H9 (cell line): Measurements from ENCODE around the gene LPCAT3. TPM values are rescaled to one million over a fixed set of nuclear protein-coding genes. Genes with fewer than 3 reads are reported as not detected.

Experiments
- DNase-seq: peaks from one replicate; pipeline ENCODE4 v3.0.0-alpha.2; 2017
- H2AFZ ChIP-seq: one replicate; pipeline ENCODE4 v1.6.1; 2013; ENCODE audit warnings: mild to moderate bottlenecking, low read length, control low read depth, moderate library complexity
- H2AK5ac ChIP-seq: 2 replicates; pipeline ENCODE4 v1.6.1; 2013; ENCODE audit warnings: low read length, control low read depth, mixed read lengths; ENCODE audit not compliant: insufficient read length
- H2BK120ac ChIP-seq: one replicate; pipeline ENCODE4 v1.6.1; 2013; ENCODE audit warnings: low read depth, mild to moderate bottlenecking, low read length, control low read depth, inconsistent platforms; ENCODE audit not compliant: poor library complexity, severe bottlenecking
- H2BK12ac ChIP-seq: 2 replicates; pipeline ENCODE4 v1.6.1; 2013; ENCODE audit warnings: low read length, control low read depth, mixed read lengths, low read depth; ENCODE audit not compliant: insufficient read length
- H2BK15ac ChIP-seq: 2 replicates; pipeline ENCODE4 v1.6.1; 2013; ENCODE audit warnings: low read depth, low read length, control low read depth
- H2BK20ac ChIP-seq: one replicate; pipeline ENCODE4 v1.6.1; 2013; ENCODE audit warnings: low read depth, mild to moderate bottlenecking, low read length, control low read depth, inconsistent platforms; ENCODE audit not compliant: poor library complexity, severe bottlenecking
- H2BK5ac ChIP-seq: 2 replicates; pipeline ENCODE4 v1.6.1; 2013; ENCODE audit warnings: low read length, control low read depth, mixed read lengths; ENCODE audit not compliant: insufficient read length
- H3K14ac ChIP-seq: 2 replicates; pipeline ENCODE4 v1.6.1; 2013; ENCODE audit warnings: low read length, control low read depth; ENCODE audit not compliant: insufficient read depth
- H3K18ac ChIP-seq: 2 replicates; pipeline ENCODE4 v1.6.1; 2013; ENCODE audit warnings: low read depth, mild to moderate bottlenecking, mixed read lengths, low read length, control low read depth; ENCODE audit not compliant: insufficient read length
- H3K23ac ChIP-seq: 2 replicates; pipeline ENCODE4 v1.6.1; 2013; ENCODE audit warnings: low read length, control low read depth, mixed read lengths, low read depth; ENCODE audit not compliant: insufficient read length
- H3K23me2 ChIP-seq: 2 replicates; pipeline ENCODE4 v1.6.1; 2013; ENCODE audit warnings: low read depth, mild to moderate bottlenecking, mixed read lengths, low read length, control low read depth; ENCODE audit not compliant: insufficient read length, poor library complexity, severe bottlenecking
- H3K27ac ChIP-seq: 2 replicates; pipeline ENCODE4 v1.5.1; 2013; ENCODE audit warnings: low read length, control low read depth, mixed read lengths, low read depth; ENCODE audit not compliant: insufficient read length
- H3K27me3 ChIP-seq: 2 replicates; pipeline ENCODE4 v1.6.1; 2013; ENCODE audit warnings: low read length, control low read depth, inconsistent platforms; ENCODE audit not compliant: insufficient read depth
- H3K4ac ChIP-seq: 2 replicates; pipeline ENCODE4 v1.6.1; 2013; ENCODE audit warnings: low read depth, mild to moderate bottlenecking, control low read depth, inconsistent platforms, low read length, moderate library complexity
- H3K4me1 ChIP-seq: 2 replicates; pipeline ENCODE4 v1.6.1; 2013; ENCODE audit warnings: low read length, control low read depth, inconsistent platforms; ENCODE audit not compliant: insufficient read depth
- H3K4me2 ChIP-seq: 2 replicates; pipeline ENCODE4 v1.6.1; 2013; ENCODE audit warnings: low read length, control low read depth, mixed read lengths; ENCODE audit not compliant: insufficient read length, insufficient read depth
- H3K56ac ChIP-seq: 2 replicates; pipeline ENCODE4 v1.6.1; 2013; ENCODE audit warnings: low read depth, mild to moderate bottlenecking, mixed read lengths, low read length, control low read depth; ENCODE audit not compliant: insufficient read length
- H3K79me1 ChIP-seq: 2 replicates; pipeline ENCODE4 v1.6.1; 2013; ENCODE audit warnings: low read depth, mild to moderate bottlenecking, moderate library complexity, low read length, control low read depth, inconsistent platforms; ENCODE audit not compliant: insufficient read depth, poor library complexity, severe bottlenecking
- H3K79me2 ChIP-seq: 2 replicates; pipeline ENCODE4 v1.6.1; 2013; ENCODE audit warnings: low read length, control low read depth, inconsistent platforms; ENCODE audit not compliant: insufficient read depth
- H3K9ac ChIP-seq: 2 replicates; pipeline ENCODE4 v1.6.1; 2013; ENCODE audit warnings: low read length, control low read depth, mixed read lengths; ENCODE audit not compliant: insufficient read length; ENCODE audit errors: extremely low read depth
- H3K9me3 ChIP-seq: one replicate; pipeline ENCODE4 v1.6.1; 2013; ENCODE audit warnings: low read depth, low read length, inconsistent platforms; ENCODE audit not compliant: control insufficient read depth
- H3T11ph ChIP-seq: one replicate; pipeline ENCODE4 v1.6.1; 2013; ENCODE audit warnings: mild to moderate bottlenecking, low read length, control low read depth, inconsistent platforms
- H4K20me1 ChIP-seq: one replicate; pipeline ENCODE4 v1.6.1; 2013; ENCODE audit not compliant: control insufficient read depth, insufficient read length, insufficient read depth
- H4K5ac ChIP-seq: 2 replicates; pipeline ENCODE4 v1.6.1; 2013; ENCODE audit warnings: low read depth, mild to moderate bottlenecking, mixed read lengths, low read length, control low read depth; ENCODE audit not compliant: insufficient read length
- H4K8ac ChIP-seq: replicated peaks from 2 replicates; pipeline ENCODE4 v1.6.1; 2013; ENCODE audit warnings: low read length, control low read depth, mixed read lengths, low read depth; ENCODE audit not compliant: insufficient read length
- H4K91ac ChIP-seq: 2 replicates; pipeline ENCODE4 v1.6.1; 2013; ENCODE audit warnings: low read depth, mild to moderate bottlenecking, moderate library complexity, mixed read lengths, low read length, control low read depth; ENCODE audit not compliant: insufficient read length
- H3K27ac Mint-ChIP-seq, 3 experiments: 2 replicates in 2 of 3; 3 replicates in 1 of 3; pipeline ENCODE4 v1.8.0; 2020 to 2021; ENCODE audit warnings: mixed read lengths in 3 of 3, mild to moderate bottlenecking in 1 of 3, moderate library complexity in 1 of 3
- H3K27me3 Mint-ChIP-seq: 2 replicates; pipeline ENCODE4 v1.8.0; 2021; ENCODE audit warnings: low read depth, mild to moderate bottlenecking, moderate library complexity, mixed read lengths
- H3K36me3 Mint-ChIP-seq, 3 experiments: 2 replicates in 2 of 3; 3 replicates in 1 of 3; pipeline ENCODE4 v1.8.0; 2020 to 2021; ENCODE audit warnings: low read depth in 3 of 3, mixed read lengths in 3 of 3; ENCODE audit not compliant: insufficient read depth in 1 of 3
- H3K4me1 Mint-ChIP-seq, 2 experiments: 2 replicates each; pipeline ENCODE4 v1.8.0; 2020; ENCODE audit warnings: mixed read lengths in 2 of 2
- H3K4me3 Mint-ChIP-seq, 2 experiments: 2 replicates in 1 of 2; 3 replicates in 1 of 2; pipeline ENCODE4 v1.8.0; 2020 to 2021; ENCODE audit warnings: mild to moderate bottlenecking in 2 of 2, mixed read lengths in 2 of 2, moderate library complexity in 1 of 2
- H3K9me3 Mint-ChIP-seq, 2 experiments: 2 replicates in 1 of 2; 3 replicates in 1 of 2; pipeline ENCODE4 v1.8.0; 2020; ENCODE audit warnings: mild to moderate bottlenecking in 2 of 2, mixed read lengths in 2 of 2, moderate library complexity in 1 of 2
- WGBS: extraction: QIAGEN DNeasy Blood & Tissue Kit; methylation state at CpG from one replicate; pipeline ENCODE4 v1.1.7; 2013; ENCODE audit warnings: missing lambda C conversion rate, low lambda C conversion rate, mixed read lengths; ENCODE audit not compliant: insufficient read length; ENCODE audit errors: extremely low coverage; 5-methylcytosine and 5-hydroxymethylcytosine counted together
- total RNA-seq: library from RNA; stranded (reverse); gene quantifications from 2 replicates; pipeline ENCODE4 v1.2.1, GENCODE V29; 2021
- TF ChIP-seq, protein P1 (sequence below): fragments of 200-600 bp; sonication (generic); conservative IDR thresholded peaks from 3 replicates; pipeline ENCODE4 v1.8.0; 2021; ENCODE audit warnings: antibody characterized with exemption, mild to moderate bottlenecking

LPCAT3 gene
- total RNA-seq, 1 experiment from 2014 or later = 47.7 TPM

DNA sequence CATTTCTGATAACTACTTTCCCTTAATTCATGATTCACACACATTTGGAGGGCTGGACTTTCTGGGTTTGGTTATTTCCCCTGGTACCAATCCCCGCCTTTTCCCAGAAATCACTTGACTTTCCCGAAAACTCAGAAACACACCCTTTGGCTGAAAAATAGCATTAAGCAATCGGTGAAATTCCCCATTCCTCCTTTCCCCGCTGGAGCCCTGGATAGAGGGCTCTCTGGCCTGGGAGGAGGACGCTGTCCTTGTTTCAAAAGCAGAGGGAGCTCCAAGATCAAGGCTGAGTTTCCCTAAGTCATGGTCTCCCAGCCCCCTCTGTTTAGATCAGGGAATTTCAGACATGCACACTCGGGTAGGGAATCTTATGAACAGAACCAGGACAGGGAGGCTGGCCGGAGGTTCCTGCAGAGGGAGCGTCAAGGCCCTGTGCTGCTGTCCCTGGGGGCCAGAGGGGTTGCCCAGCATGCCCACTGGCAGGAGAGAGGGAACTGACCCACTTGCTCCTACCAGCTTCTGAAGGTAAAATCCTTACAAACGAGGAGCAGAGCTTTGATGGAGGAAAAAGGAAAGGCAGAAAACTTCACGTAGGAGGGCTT lies 42.2 kb upstream of the LPCAT3 start, which contains the start of gene C1S:
TSS of gene C1S (plus strand) at position 366 of the 602 bp plus-strand sequence. CDS start 1,195 bp downstream, outside the sequence.
- Histone ChIP-seq H3K4me1 (no peaks in the 10 kb centered on the region; the same call in 1 of the 2 replicates), H3K56ac (no peak within 1 kb of the TSS), H3T11ph (no peak within 1 kb of the TSS), H3K27me3 (no peaks in the 10 kb centered on the region), H2BK12ac (no peak within 1 kb of the TSS), H2BK5ac (no peak within 1 kb of the TSS), H4K20me1 (no peaks in the 10 kb centered on the region), H2BK20ac (no peak within 1 kb of the TSS), H3K18ac (peak within 1 kb of the TSS; percentile 11), H3K4me2 (peak within 1 kb of the TSS; percentile 8), H2BK120ac (no peak within 1 kb of the TSS), H2AFZ (peak within 1 kb of the TSS; percentile 69), H3K79me2 (no peaks in the 10 kb centered on the region), H3K9me3 (no peaks in the 10 kb centered on the region), H2BK15ac (no peak within 1 kb of the TSS), H3K4ac (no peak within 1 kb of the TSS), H3K23me2 (no peaks in the 10 kb centered on the region), H3K79me1 (no peaks in the 10 kb centered on the region), H4K5ac (peak within 1 kb of the TSS; percentile 54), H3K23ac (no peak within 1 kb of the TSS), H4K8ac (no peak within 1 kb of the TSS), H3K9ac (no peak within 1 kb of the TSS), H3K27ac (no peak within 1 kb of the TSS), H3K14ac (peak within 1 kb of the TSS; percentile 24; the same call in 1 of the 2 replicates), H2AK5ac (no peak within 1 kb of the TSS), H4K91ac (no peak within 1 kb of the TSS)
- Mint-ChIP-seq H3K27me3 (peaks cover 2% of the 10 kb centered on the region), H3K4me3 (peak within 1 kb of the TSS in 1 of 2 experiments; percentile 64; a peak in 4 of 5 replicates), H3K36me3 (no peaks in the 10 kb centered on the region), H3K9me3 (no peaks in the 10 kb centered on the region; a peak in 1 of 5 replicates), H3K4me1 (peaks cover 14 to 16% of the 10 kb centered on the region in 2 experiments), H3K27ac (peak within 1 kb of the TSS; percentile 19 to 88 (median 42); a peak in 5 of 7 replicates)
- WGBS = no CpG with 5 or more reads among the region's 10 CpGs
- peak; percentile 81 for DNase-seq
- TF ChIP-seq, protein P1, sequence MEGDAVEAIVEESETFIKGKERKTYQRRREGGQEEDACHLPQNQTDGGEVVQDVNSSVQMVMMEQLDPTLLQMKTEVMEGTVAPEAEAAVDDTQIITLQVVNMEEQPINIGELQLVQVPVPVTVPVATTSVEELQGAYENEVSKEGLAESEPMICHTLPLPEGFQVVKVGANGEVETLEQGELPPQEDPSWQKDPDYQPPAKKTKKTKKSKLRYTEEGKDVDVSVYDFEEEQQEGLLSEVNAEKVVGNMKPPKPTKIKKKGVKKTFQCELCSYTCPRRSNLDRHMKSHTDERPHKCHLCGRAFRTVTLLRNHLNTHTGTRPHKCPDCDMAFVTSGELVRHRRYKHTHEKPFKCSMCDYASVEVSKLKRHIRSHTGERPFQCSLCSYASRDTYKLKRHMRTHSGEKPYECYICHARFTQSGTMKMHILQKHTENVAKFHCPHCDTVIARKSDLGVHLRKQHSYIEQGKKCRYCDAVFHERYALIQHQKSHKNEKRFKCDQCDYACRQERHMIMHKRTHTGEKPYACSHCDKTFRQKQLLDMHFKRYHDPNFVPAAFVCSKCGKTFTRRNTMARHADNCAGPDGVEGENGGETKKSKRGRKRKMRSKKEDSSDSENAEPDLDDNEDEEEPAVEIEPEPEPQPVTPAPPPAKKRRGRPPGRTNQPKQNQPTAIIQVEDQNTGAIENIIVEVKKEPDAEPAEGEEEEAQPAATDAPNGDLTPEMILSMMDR = peak; percentile 68
